HepG2 (cell line): ENCODE measurements around the gene PIM3. TPM values are rescaled to one million over a fixed set of nuclear protein-coding genes. Genes with fewer than 3 reads are reported as not detected.

Experiments
- BHLHE40 ChIP-seq: IDR thresholded peaks from 2 replicates; pipeline ENCODE4 v1.6.1; 2011; ENCODE audit warnings: low read length, improper control_type of control experiment
- CENPX ChIP-seq: sonication (generic); formaldehyde crosslinking; IDR thresholded peaks from 2 replicates; pipeline ENCODE4 v1.9.0; 2021; ENCODE audit warnings: mild to moderate bottlenecking, missing genetic modification reagents, moderate library complexity
- CHD2 ChIP-seq: IDR thresholded peaks from 2 replicates; pipeline ENCODE4 v1.6.1; 2011; ENCODE audit warnings: low read depth, low read length, improper control_type of control experiment
- GFI1 ChIP-seq: sonication (generic); formaldehyde crosslinking; IDR thresholded peaks from 2 replicates; pipeline ENCODE4 v1.5.0; 2020; ENCODE audit warnings: missing genetic modification reagents, mild to moderate bottlenecking, borderline replicate concordance
- GLI4 ChIP-seq: sonication (generic); formaldehyde crosslinking; IDR thresholded peaks from 2 replicates; pipeline ENCODE4 v1.5.1; 2020; ENCODE audit warnings: missing genetic modification reagents, mild to moderate bottlenecking, moderate library complexity, borderline replicate concordance
- HOXA7 ChIP-seq: sonication (generic); formaldehyde crosslinking; IDR thresholded peaks from 2 replicates; pipeline ENCODE4 v1.8.1; 2022; ENCODE audit warnings: mild to moderate bottlenecking, missing genetic modification reagents, moderate library complexity
- IRX3 ChIP-seq: sonication (generic); formaldehyde crosslinking; IDR thresholded peaks from 2 replicates; pipeline ENCODE4 v1.8.1; 2023; ENCODE audit warnings: mild to moderate bottlenecking, low read depth, missing genetic modification reagents, borderline replicate concordance
- MED8 ChIP-seq: sonication (generic); formaldehyde crosslinking; IDR thresholded peaks from 2 replicates; pipeline ENCODE4 v1.8.1; 2023; ENCODE audit warnings: mild to moderate bottlenecking, missing genetic modification reagents; ENCODE audit not compliant: insufficient replicate concordance
- MIER3 ChIP-seq: IDR thresholded peaks from 2 replicates; pipeline ENCODE4 v1.6.1; 2016; ENCODE audit warnings: missing compliant biosample characterization, borderline replicate concordance
- MTA3 ChIP-seq: sonication (generic); formaldehyde crosslinking; IDR thresholded peaks from 2 replicates; pipeline ENCODE4 v1.4.0; 2020; ENCODE audit warnings: missing genetic modification reagents
- NFRKB ChIP-seq: fragments of 450-650 bp; IDR thresholded peaks from 2 replicates; pipeline ENCODE4 v1.6.1; 2017
- NR2C2 ChIP-seq: sonication (generic); formaldehyde crosslinking; IDR thresholded peaks from 2 replicates; pipeline ENCODE4 v1.4.0; 2020; ENCODE audit warnings: missing genetic modification reagents, mild to moderate bottlenecking, moderate library complexity, borderline replicate concordance
- SMAD9 ChIP-seq: sonication (generic); formaldehyde crosslinking; IDR thresholded peaks from 2 replicates; pipeline ENCODE4 v1.5.1; 2020; ENCODE audit warnings: mild to moderate bottlenecking, missing genetic modification reagents
- SOX6 ChIP-seq, 2 experiments: fragments of 450-650 bp in 1 of 2; sonication (generic) in 1 of 2; formaldehyde crosslinking in 1 of 2; IDR thresholded peaks; 2 replicates each; pipeline versions ENCODE4 v1.4.0 to v1.6.1; 2017 to 2020; ENCODE audit warnings: antibody characterized with exemption in 1 of 2, mild to moderate bottlenecking in 1 of 2, missing genetic modification reagents in 1 of 2
- ZIK1 ChIP-seq: sonication (generic); formaldehyde crosslinking; IDR thresholded peaks from 2 replicates; pipeline ENCODE4 v1.5.0; 2020; ENCODE audit warnings: mild to moderate bottlenecking, low read depth, missing genetic modification reagents, borderline replicate concordance
- ZNF329 ChIP-seq: sonication (generic); formaldehyde crosslinking; IDR thresholded peaks from 2 replicates; pipeline ENCODE4 v1.9.0; 2021; ENCODE audit warnings: low read depth, mild to moderate bottlenecking, missing genetic modification reagents
- ZNF607 ChIP-seq: sonication (generic); formaldehyde crosslinking; IDR thresholded peaks from 2 replicates; pipeline ENCODE4 v1.5.1; 2020; ENCODE audit warnings: missing genetic modification reagents, mild to moderate bottlenecking, borderline replicate concordance
- ZNF7 ChIP-seq: IDR thresholded peaks from 2 replicates; pipeline ENCODE4 v1.6.1; 2016; ENCODE audit warnings: missing biosample characterization, missing genetic modification reagents
- ZNF746 ChIP-seq: sonication (generic); formaldehyde crosslinking; IDR thresholded peaks from 2 replicates; pipeline ENCODE4 v1.8.0; 2022; ENCODE audit warnings: mild to moderate bottlenecking, missing genetic modification reagents
- polyA plus RNA-seq, 8 experiments: library from polyadenylated mRNA; depleted of rRNA in 3 of 8; stranded (reverse) in 7 of 8; unstranded in 1 of 8; fragments of >200 nt; fragmentation: Illumina TruSeq in 4 of 8; extraction: Trizol in 4 of 8; gene quantifications; 2 replicates each; pipeline versions ENCODE4 v1.2.1 to v1.2.3, GENCODE V29; 2011 to 2016; ENCODE audit warnings: low read depth in 4 of 8, missing spikeins in 1 of 8, mixed read lengths in 1 of 8; ENCODE audit not compliant: insufficient read depth in 1 of 8
- total RNA-seq, 5 experiments: library from RNA; depleted of rRNA; stranded (reverse); fragments of >200 nt; fragmentation: Illumina TruSeq; extraction: Trizol; gene quantifications; 2 replicates each; pipeline ENCODE4 v1.2.3, GENCODE V29; 2016; ENCODE audit warnings: low read depth in 1 of 5
- TF ChIP-seq, protein P1 (sequence below): sonication (generic); formaldehyde crosslinking; IDR thresholded peaks from 2 replicates; pipeline ENCODE4 v1.4.0; 2020; ENCODE audit warnings: missing genetic modification reagents, borderline replicate concordance
- TF ChIP-seq, protein P2 (sequence below): sonication (generic); formaldehyde crosslinking; IDR thresholded peaks from 2 replicates; pipeline ENCODE4 v1.4.0; 2020; ENCODE audit warnings: mild to moderate bottlenecking, low read depth, missing genetic modification reagents
- TF ChIP-seq, protein P3 (sequence below): sonication (generic); formaldehyde crosslinking; IDR thresholded peaks from 2 replicates; pipeline ENCODE4 v1.5.0; 2020; ENCODE audit warnings: mild to moderate bottlenecking, missing genetic modification reagents
- TF ChIP-seq, protein P4 (sequence below): sonication (generic); formaldehyde crosslinking; IDR thresholded peaks from 2 replicates; pipeline ENCODE4 v1.8.0; 2023; ENCODE audit warnings: mild to moderate bottlenecking, missing genetic modification reagents

Gene PIM3
- total and polyA plus RNA-seq, 2 of the 13 experiments (the other 11 are each of a cell fraction or from before 2014, with no cell fraction given) = 21.6 to 31.2 TPM

DNA sequence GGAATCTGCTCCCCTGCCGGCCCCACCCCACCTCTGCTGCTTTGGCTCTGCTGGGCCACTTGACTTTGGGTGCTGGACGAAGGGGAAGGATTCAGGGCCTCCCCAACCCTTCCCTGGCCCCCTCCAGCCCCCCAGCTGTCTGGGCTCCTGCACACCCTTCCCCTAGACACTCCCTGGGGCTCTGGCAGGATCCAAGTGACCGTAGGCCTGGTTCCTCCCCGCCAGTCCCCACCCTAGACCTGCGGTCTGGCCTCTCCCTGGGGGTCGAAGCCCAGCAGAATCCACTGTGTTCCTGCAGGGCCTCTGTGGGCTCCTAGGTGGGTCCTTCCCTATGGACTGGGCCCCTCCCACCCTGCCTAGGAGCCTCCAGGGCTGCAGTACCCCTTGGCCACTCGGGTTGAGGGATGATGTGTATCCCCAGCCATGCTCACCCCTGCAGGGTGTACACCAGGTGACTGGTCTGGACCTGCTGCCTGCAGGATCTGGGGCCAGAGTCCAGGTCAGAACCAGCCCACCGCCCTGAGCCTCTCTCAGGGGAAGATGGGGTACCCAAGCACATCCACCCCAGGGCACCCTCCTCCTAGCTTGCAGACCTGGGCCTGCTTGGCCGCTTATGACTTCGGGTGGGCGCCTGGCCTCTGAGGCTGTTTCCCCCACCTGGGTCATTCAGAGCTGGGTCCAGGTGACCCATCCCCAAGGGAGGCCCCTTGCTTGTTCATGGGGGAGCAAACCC, 5.6 kb downstream of the PIM3 start (continued):
- TF ChIP-seq, protein P1, sequence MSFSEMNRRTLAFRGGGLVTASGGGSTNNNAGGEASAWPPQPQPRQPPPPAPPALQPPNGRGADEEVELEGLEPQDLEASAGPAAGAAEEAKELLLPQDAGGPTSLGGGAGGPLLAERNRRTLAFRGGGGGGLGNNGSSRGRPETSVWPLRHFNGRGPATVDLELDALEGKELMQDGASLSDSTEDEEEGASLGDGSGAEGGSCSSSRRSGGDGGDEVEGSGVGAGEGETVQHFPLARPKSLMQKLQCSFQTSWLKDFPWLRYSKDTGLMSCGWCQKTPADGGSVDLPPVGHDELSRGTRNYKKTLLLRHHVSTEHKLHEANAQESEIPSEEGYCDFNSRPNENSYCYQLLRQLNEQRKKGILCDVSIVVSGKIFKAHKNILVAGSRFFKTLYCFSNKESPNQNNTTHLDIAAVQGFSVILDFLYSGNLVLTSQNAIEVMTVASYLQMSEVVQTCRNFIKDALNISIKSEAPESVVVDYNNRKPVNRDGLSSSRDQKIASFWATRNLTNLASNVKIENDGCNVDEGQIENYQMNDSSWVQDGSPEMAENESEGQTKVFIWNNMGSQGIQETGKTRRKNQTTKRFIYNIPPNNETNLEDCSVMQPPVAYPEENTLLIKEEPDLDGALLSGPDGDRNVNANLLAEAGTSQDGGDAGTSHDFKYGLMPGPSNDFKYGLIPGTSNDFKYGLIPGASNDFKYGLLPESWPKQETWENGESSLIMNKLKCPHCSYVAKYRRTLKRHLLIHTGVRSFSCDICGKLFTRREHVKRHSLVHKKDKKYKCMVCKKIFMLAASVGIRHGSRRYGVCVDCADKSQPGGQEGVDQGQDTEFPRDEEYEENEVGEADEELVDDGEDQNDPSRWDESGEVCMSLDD (CRISPR knock-in tag) = 0 out of 2 replicates have a peak, but pooled peaks have one; percentile 42
- TF ChIP-seq SOX6 (IDR thresholded peaks at IDR 0.05) (no peak), SOX6 (CRISPR knock-in tag; IDR thresholded peaks at IDR 0.05) (no peak), MED8 (CRISPR knock-in tag) (no peak), ZNF746 (CRISPR knock-in tag) (no peak), CHD2 (no peak), HOXA7 (CRISPR knock-in tag) (no peak), IRX3 (no peak), MTA3 (CRISPR knock-in tag) (no peak), CENPX (no peak), BHLHE40 (no peak), SMAD9 (no peak), MIER3 (CRISPR knock-in tag) (0 out of 2 replicates have a peak, but pooled peaks have one; percentile 1), ZNF607 (no peak), GLI4 (CRISPR knock-in tag) (no peak), ZIK1 (no peak), ZNF7 (CRISPR knock-in tag) (no peak), NFRKB (no peak), GFI1 (no peak), NR2C2 (CRISPR knock-in tag) (no peak), ZNF329 (no peak)
- TF ChIP-seq, protein P2, sequence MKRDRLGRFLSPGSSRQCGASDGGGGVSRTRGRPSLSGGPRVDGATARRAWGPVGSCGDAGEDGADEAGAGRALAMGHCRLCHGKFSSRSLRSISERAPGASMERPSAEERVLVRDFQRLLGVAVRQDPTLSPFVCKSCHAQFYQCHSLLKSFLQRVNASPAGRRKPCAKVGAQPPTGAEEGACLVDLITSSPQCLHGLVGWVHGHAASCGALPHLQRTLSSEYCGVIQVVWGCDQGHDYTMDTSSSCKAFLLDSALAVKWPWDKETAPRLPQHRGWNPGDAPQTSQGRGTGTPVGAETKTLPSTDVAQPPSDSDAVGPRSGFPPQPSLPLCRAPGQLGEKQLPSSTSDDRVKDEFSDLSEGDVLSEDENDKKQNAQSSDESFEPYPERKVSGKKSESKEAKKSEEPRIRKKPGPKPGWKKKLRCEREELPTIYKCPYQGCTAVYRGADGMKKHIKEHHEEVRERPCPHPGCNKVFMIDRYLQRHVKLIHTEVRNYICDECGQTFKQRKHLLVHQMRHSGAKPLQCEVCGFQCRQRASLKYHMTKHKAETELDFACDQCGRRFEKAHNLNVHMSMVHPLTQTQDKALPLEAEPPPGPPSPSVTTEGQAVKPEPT (CRISPR knock-in tag) = no peak
- TF ChIP-seq, protein P3, sequence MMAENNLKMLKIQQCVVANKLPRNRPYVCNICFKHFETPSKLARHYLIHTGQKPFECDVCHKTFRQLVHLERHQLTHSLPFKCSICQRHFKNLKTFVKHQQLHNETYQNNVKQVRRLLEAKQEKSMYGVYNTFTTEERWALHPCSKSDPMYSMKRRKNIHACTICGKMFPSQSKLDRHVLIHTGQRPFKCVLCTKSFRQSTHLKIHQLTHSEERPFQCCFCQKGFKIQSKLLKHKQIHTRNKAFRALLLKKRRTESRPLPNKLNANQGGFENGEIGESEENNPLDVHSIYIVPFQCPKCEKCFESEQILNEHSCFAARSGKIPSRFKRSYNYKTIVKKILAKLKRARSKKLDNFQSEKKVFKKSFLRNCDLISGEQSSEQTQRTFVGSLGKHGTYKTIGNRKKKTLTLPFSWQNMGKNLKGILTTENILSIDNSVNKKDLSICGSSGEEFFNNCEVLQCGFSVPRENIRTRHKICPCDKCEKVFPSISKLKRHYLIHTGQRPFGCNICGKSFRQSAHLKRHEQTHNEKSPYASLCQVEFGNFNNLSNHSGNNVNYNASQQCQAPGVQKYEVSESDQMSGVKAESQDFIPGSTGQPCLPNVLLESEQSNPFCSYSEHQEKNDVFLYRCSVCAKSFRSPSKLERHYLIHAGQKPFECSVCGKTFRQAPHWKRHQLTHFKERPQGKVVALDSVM (CRISPR knock-in tag) = no peak
- TF ChIP-seq, protein P4, sequence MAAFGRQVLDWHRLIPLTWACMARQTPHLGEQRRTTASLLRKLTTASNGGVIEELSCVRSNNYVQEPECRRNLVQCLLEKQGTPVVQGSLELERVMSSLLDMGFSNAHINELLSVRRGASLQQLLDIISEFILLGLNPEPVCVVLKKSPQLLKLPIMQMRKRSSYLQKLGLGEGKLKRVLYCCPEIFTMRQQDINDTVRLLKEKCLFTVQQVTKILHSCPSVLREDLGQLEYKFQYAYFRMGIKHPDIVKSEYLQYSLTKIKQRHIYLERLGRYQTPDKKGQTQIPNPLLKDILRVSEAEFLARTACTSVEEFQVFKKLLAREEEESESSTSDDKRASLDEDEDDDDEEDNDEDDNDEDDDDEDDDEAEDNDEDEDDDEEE = no peak
